MM.1S (cell line): ENCODE measurements around the gene TTC16.

Experiments
- CTCF ChIP-seq: fragments of 300-600 bp; sonication (generic); IDR thresholded peaks from 2 replicates; pipeline ENCODE4 v1.5.1; 2016; ENCODE audit warnings: antibody characterized with exemption, low read length, mixed read lengths
- EZH2 ChIP-seq: fragments of 300-600 bp; sonication (generic); optimal IDR thresholded peaks from 2 replicates; pipeline ENCODE3; 2017; ENCODE audit warnings: low read depth, mild to moderate bottlenecking, antibody characterized with exemption, low read length, mixed read lengths
- EZH2phosphoT487 ChIP-seq: fragments of 300-600 bp; sonication (generic); IDR thresholded peaks from 2 replicates; pipeline ENCODE4 v1.6.1; 2018; ENCODE audit warnings: antibody characterized with exemption, low read length

GRCh38 chr9:127697575-127697974 lies 18.3 kb upstream of the TTC16 start:
- no peak for TF ChIP-seq CTCF
- TF ChIP-seq EZH2 = no peak
- no peak for TF ChIP-seq EZH2phosphoT487
